Activated T-helper 1 cell treated with anti-CD3 and anti-CD28 coated beads, Interleukin-2, amount 50 U/mL, for 16 hours (primary cell): ENCODE results near the gene CD36.
"Not testable (repeated sequence)": the region's sequence is repeated elsewhere in the genome, so short reads cannot be mapped to it uniquely, and the experiment has no call there.

Experiments used
- DNase-seq, 2 donors: peaks; one replicate each; pipeline ENCODE4 v3.0.0-alpha.2; 2020; ENCODE audit warnings: low read depth in 1 of 2, low spot score in 1 of 2

CD36 gene

DNA sequence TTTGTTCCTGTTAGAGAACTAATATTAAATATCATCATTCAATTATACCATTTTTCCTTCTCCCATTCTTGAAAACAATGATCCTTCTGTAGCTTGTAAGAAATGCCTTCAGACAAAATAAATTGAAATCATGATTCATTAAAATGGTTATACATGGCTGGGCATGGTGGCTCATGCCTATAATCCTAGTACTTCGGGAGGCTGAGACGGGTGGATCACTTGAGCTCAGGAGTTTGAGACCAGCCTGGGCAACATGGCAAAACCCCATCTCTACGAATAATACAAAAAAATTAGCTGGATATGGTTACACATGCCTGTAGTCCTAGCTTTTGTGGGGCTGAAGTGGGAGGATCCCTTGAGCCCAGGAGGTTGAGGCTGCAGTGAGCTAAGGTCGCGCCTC is 13.0 kb downstream of the CD36 start:
- no peak for DNase-seq

DNA sequence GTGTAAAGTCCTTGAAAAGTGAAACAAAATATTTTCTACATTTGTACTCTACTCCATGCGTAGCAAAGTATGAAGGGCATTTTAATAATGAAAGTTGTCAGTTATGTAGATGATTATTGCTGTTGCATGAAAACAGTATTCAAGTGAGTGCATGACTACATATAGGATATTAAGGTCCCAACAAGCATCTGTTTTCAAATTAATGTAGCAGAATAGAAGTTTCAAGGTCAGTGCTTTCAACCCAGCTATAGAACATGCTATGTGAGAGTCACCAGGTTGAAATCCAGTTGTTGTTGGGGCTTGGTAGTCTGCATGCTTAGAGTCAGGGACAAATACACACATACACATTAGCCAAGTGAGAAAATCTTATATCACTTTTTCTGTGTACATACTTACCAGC is 14.8 kb downstream of the CD36 start:
- DNase-seq = no peak

DNA sequence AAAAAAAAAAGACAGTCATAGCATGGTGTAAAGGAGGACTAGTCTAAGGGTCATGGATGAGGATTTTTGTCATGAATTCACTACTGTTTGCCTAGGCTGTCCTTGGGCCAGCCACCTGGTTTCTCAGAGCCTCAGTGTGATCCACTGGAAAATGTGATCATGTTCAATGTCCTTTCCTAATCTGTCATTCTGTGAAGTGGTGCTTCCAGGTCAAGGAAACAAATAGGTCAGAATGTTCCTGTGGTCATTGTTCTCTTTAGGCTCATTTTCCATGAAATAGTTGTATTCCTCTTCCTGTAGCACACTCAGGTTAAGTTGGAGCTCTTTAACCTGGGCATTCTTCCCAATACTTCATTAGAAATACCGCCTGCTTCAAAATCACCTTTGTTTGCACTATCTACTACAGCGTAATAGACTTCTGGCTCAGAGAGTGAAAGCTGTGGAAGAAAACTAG is 16.5 kb downstream of the CD36 start:
- DNase-seq = no peak

DNA sequence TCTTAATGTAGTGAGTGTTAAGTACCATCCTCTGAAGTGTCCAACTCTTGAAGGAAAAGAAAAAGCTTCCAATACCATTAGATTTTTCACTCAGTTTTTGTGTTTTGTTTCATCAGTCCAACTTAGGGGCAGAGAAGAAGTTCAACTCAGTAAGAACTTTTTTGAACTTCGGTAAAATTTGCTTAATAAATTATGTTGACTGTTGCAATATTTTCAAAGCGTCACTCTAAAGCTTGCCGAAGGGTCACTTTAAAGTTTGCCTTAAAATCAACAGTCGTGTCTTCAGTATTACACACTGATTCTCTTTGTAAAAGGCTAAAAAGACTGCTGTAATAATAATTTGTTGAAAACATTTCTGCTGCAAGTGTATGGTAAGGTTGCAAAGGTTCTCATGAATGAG is 17.6 kb downstream of the CD36 start:
- no peak for DNase-seq

DNA sequence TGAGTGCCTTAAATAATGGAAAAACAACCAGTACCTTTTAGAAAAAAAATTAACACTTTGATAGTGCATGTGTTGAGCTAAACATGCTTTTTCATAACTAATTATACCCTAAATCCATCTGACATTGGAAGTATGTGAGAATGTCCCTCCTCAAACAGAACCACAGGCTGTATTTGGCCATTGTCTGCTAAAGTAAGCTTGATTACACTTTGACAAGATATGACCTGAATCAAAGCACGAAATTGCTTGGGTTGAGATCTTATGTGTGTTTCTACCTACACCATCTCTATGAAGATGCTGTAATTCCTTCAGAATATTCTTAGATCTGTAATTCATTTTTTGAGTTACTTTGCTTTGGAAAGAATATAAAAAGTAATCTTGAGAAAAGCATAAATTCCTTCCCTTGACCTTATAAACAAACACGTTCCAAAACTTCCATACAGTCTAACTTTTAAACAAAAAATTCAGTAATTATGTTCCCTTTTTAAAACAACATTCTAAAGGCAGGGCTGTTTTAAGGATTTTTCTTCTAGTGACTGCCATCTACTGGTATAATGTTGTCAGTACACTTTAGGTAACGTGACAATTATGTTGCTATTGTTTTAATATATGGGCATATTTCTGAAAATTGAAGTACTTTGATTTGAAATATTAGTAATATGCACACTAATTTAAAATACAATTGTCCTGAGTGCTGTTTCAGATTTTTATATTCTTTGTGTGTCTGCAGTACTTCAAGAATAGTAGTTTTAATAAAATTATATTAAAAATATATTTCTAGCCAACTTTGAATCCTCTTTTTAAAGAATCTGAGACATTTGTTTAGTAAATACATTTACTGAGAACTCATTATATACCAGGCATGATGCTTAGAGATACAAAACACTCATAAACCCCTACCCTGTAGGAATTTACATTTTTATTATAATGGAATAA is 20.9 kb downstream of the CD36 start:
- DNase-seq = no peak

DNA sequence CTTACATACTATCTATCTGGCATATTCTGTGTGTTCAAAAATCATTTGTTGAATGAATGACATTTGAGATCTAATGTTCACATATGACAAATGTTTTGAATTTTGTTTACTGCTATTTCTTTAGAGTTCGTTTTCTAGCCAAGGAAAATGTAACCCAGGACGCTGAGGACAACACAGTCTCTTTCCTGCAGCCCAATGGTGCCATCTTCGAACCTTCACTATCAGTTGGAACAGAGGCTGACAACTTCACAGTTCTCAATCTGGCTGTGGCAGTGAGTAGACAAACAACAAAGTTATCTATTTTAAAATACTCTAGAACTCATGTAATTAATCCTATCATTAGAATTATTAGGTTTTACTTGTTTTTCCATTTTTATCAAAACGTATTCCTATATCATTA is 22.5 kb downstream of the CD36 start:
- DNase-seq = no peak

DNA sequence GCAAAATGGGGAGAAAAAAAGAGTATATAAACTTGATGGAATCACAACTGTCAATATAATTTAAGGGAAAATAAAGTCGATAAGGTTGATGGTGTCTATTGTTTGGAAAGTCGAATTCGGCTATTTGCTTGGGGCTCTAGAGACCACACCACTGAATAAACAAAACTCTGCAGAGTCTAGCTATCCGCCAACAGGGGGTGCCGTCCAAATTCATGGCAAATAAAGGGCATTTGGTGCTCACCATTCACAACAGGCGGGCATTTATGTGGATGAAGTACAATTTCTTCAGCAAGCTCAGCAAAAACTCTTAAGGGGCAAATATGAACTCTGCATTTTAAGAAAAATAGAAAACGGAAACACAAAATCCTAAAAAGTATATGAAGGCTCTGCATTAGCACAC is 23.3 kb downstream of the CD36 start:
- DNase-seq = no peak

DNA sequence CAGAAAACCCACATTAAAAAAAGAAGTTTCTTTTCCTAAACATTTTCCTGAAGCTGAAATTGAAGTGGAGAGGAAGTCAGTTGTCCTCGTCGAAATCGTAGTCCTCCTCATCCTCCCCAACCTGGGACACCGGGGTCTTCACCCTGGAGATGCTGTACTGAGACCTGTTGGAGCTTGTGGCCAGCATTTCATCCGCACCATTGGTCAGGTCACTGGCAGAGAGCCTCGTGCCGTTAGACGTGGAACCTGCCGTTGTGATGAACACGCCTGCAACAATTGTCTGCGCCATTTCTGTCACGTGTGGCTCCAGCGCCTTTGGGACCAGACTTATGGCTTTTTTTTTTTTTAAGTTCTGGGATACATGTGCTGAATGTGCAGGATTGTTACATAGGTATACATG is 23.8 kb downstream of the CD36 start:
- DNase-seq = no peak

DNA sequence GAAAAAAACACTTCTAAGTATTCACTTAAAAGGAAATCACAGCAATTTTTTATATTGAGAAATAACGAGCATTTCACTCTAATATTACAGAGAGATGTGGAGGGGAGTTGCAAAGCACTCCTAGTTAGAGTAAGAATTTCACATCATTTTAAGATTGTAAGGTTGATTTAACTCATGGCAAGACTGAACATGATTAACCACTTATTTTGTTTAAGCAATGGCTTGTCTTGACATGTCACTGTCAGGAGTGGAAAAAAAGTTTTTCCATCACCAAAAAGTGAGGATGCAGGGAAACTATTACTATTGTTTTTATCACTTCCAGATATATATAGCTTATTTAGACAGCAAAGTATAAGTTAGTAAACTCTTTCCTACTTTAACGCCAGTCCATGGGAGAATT is 27.1 kb downstream of the CD36 start:
- DNase-seq = no peak

DNA sequence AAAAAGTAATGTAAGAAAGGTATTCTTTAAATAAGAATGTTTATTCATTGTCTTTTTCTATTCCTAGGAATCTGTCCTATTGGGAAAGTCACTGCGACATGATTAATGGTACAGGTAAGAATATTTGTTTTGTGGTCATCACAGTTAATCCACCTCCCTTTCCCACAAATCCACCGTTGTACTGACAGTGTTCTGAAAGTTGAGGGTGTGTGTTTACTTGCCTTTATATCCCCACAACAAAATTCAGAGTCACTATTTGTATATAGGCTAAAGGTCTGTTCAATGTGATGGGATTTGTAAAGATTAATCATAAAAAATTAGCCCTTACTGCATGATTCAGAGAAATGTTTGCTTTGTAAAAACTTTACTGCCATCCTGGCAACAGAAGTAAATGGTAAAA is 27.9 kb downstream of the CD36 start:
- DNase-seq = no peak

DNA sequence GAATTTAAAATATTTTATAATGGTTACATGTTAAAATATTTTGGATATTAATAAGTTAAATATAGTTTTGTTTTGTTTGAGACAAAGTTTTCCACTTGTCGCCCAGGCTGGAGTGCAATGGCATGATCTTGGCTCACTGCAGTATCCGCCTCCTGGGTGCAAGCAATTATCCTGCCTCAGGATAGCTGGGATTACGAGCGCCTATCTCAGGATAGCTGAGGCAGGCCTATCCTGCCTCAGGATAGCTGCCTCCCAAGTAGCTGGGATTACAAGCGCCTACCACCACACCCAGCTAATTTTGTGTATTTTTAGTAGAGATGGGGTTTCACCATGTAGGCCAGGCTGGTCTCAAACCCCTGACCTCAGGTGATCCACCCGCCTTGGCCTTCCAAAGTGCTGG is 30.9 kb downstream of the CD36 start:
- not testable (repeated sequence) for DNase-seq

DNA sequence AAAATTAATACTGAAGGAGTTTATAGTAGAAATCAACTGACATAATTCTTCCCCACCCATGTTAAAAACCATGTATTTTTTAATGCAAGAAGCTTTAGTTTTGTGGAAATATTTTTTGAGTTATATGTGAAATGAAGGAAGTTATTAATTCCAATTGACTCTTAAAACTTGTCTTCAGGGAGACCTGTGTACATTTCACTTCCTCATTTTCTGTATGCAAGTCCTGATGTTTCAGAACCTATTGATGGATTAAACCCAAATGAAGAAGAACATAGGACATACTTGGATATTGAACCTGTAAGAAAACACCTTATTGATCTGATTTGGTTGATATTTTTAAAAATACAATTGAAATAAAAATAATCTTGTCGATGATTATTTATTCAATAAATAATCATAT is 33.3 kb downstream of the CD36 start:
- no peak for DNase-seq

DNA sequence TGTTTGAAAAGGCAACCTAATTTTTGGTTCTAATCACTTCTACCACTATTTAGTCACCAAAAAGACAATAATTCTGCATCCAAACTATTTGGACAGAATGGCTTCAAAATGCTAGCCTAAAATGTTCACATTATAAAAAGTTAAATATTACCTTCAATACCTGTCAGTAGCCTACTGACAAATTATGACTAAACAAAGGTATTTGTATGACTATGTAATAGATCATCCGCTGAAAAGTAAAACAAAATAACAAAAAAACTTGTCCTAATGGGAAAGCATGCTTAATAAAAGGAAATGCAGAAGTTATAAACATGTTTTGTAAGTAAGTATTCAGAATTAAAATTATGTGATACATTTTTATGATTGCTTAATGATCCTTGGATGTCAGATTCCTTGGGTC is 36.6 kb downstream of the CD36 start:
- DNase-seq = no peak

DNA sequence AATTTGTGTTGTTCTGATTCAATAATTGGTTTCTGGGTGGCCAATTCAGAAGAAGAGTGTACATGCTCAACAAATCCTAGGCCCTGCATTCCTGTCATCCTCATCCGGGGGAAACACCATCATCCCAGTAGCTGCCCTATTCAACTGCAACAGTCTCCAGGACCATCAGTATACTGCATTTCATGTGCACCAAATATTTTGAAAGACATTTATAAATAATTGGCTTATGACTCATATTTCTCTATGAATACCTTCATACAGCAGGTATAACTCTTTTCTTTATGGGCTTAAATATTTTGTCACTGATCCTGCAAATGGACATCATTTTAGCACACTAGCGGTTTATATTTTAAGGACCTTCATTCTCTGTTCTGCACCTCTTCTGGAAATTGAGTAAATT is 38.0 kb downstream of the CD36 start:
- no peak for DNase-seq

DNA sequence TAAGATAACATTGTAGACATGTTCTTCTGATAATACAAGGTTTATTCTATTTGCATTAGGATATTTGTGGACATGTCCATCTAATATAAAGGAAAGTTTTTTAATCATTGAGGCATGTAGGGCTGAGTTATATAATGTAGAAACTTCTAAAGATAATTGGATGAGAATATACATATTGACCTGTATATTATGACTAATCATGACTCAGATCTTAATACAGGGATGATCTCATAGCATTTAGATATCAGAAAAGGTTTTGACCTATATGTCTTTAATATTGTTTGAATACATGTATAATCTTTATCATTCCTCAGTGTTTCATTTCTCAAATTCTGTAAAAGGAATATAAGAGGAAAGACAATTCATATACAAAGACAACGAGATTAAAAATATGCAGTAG is 39.2 kb downstream of the CD36 start:
- DNase-seq = no peak

DNA sequence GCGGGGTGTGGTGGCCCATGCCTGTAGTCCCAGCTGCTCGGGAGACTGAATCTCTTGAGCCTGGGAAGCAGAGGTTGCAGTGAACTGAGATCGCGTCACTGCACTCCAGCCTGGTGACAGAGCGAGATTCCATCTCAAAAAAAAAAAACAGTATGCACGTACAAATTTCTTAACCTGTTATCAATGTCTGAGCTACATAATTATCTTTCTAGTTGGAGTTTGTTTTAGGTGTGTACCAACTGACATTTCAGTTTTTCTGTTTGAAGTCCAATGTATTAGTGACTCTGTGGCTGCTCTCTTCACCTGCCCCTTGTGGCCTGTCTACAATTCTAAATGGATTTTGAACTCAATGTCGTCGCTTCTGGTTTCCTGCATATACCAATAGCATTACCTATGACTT is 40.3 kb downstream of the CD36 start:
- no peak for DNase-seq

DNA sequence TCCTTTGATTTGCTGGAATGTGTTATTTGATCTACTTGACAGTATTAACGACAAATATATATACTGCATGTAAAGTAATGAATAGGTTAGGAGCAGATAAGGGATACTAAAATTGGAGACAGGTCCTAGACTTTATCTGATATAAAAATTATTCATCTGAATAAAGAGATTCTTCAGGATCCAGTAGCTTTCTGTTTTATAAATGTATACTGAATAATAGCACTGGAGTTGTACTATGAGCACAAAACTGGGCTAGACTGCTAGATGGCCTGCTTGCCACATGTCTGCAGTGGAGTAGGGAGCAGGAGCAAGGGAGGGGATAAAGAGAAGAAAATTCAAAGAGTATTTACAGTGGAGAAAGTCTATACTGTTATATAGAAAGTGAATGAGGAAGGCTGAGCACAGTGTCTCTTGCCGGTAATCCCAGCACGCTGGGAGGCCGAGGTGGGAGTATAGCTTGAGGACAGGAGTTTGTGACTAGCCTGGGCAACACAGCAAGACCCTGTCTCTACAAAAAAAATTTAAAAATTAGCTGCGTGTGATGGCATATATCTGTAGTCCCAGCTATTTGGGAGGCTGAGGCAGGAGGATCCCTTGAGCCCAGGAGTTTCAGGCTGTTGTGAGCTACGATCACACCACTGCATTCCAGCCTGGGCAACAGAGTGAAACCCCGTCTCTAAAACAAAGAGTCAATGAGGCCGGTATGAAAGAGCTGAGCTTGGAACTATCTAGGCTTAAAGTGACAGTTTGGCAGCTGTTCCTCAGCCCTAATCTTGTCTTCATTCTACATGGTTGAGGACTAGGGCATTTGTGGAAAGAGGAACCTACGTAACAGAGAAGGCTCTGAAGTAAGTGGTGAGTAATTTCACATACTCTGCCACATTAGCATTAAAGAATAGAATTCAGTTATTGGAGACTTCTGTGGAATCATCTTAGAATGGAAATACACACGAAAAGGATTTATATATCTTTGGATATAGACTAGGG is 41.8 kb downstream of the CD36 start:
- no peak for DNase-seq

DNA sequence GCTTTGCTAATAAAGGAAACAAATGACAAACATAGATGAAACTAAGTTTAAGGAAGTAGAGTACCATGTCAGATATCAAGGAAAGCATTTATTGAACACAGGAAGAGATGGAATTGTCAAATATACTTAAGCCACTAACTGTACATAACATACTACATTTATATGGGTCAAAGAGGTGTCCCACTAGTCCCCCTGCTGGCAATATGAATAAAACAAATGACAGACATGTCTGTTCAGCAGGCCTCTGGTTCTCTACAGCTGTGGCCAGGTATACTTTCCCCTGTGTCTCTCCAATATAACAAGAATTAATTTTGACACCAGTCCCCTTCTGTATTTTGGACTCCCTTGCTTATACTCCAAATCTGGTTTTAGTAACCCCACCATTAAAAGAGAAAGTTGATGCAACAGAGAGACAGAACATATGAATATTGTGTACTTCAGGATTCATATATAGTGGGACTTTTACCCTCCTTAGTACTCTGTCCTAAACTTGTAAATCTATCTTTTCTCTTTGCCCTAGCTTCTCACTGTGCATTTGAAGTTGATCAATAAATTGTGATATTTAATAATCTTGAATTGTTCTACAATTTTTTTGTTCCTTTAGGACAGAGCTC is 42.9 kb downstream of the CD36 start:
- no peak for DNase-seq

DNA sequence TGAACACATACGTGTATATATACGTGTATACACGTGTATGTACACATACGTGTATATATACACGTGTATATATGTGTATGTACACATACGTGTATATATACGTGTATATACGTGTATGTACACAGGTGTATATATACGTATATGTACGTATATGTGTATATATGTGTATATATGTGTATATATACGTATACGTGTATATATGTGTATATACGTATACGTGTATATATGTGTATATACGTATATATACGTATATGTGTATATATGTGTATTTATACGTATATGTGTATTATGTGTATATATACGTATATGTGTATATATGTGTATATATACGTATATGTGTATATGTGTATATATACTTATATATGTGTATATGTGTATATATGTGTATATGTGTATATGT is 44.3 kb downstream of the CD36 start:
- DNase-seq = no peak

DNA sequence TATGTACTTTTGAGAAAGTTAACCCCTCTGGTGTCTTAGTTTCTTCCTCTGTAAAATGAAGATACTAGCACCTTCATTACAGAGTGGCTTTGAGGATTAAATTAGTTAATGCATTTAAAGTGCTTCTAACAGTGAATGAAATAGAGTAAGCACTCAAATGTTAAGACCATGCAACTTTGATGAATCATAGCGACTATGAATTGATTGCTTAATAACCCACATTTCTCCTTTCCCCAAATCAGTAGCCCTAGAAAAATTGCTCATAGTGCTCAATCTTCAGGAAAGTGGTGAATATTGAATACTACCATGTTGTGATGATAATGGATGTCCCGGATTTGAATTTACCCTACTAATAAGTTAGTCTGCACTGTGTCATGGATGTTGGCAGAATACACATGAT is 48.1 kb downstream of the CD36 start:
- DNase-seq = no peak

DNA sequence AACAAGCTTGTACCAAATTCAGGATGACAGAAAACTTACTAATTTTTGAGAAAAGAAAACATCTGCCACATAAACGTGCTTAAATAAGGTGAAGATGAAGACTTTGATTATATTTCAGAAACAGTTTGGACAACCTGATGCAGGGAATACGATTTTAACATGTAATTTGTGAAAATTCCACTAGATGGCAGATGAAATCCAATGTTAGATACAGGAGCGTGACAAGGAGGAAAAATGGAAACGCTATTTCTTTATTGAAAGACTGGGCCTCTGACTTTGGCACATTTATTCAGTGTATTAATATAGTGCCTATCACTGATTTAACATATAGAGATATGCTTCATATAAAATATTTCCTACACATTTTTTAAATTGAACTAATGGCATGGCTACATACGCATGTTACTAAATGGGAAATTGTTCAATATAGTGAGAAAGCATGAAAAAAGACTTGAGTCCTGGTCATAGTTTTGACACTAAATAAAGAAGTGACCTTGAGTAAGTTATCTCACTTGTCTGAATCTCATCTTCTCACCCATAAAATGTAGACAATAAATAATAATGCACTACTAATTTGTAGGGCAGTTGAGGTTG is 60.7 kb downstream of the CD36 start:
- no peak for DNase-seq
